AG04450 (cell line): ENCODE results near the gene VAMP8. TPM values are rescaled to one million over a fixed set of nuclear protein-coding genes. Genes with fewer than 3 reads are reported as not detected.

ENCODE experiments used
- CTCF ChIA-PET: fragments of 300-600, 350-600 bp; formaldehyde crosslinking; extraction: SDS; loops from one replicate; lab custom pipeline; 2022; ENCODE audit warnings: antibody characterized with exemption, inconsistent platforms; lab: Charles Lee
- POLR2A ChIA-PET: fragments of 350-600 bp; formaldehyde crosslinking; extraction: SDS; loops from one replicate; lab custom pipeline; 2021; ENCODE audit warnings: antibody characterized with exemption, inconsistent platforms; lab: Yijun Ruan, JAX
- DNase-seq: peaks from one replicate; pipeline ENCODE4 v3.0.0-alpha.2; 2011; ENCODE audit warnings: low read depth, low spot score
- H3K27ac ChIP-seq: one replicate; pipeline ENCODE4 v1.5.1; 2012; ENCODE audit warnings: low read depth, low read length, control low read depth
- H3K27me3 ChIP-seq: one replicate; pipeline ENCODE4 v1.6.0; 2012; ENCODE audit warnings: low read length; ENCODE audit not compliant: control insufficient read depth, insufficient read depth
- H3K4me3 ChIP-seq: 2 replicates; pipeline ENCODE4 v1.5.1; 2011; ENCODE audit warnings: mild to moderate bottlenecking, low read depth, low read length, control low read depth
- H3K9me3 ChIP-seq: 2 replicates; pipeline ENCODE4 v1.5.1; 2012; ENCODE audit warnings: low read length; ENCODE audit not compliant: control insufficient read depth, insufficient read depth
- polyA plus RNA-seq: library from polyadenylated mRNA; depleted of rRNA; stranded (reverse); fragments of >200 nt; gene quantifications from 2 replicates; pipeline ENCODE4 v1.2.3, GENCODE V29; 2011
- TF ChIP-seq, protein P1 (sequence below): IDR thresholded peaks from 2 replicates; pipeline ENCODE4 v1.5.1; 2011; ENCODE audit warnings: low read depth, low read length, control low read depth, inconsistent platforms

Gene VAMP8
- polyA plus RNA-seq, 1 experiment: 3.6 TPM

DNA sequence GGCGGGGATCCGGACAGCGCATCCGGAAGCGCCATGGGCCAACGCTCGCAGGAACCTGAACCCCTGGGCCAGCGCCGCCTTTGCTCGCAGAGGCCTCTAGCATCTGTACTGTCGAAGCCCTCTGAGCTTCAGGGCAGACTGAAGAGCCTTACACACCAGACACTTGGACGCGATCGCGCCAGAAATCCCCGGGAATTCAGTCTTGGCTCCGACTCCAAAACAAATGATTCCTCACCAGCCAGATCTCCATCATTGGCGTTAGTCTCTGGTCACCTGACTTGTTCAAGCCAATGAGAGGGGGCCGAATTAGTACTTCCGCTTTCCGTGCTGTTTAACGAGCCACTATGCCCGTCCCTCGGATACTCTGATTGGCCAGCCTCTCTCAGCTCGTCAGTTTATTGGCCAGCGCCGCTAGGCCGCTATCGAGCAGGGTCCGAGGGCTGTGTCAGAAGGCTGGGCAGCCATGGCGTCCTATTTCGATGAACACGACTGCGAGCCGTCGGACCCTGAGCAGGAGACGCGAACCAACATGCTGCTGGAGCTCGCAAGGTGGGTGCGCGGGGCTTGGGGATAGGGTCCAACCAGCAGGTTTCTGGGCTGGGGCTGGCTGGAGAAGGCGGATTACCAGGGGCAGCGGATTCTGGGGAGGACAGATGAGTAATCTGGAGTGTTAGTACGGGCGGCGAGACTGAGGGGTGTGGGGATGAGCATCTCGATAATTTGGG lies 18.1 kb downstream of the VAMP8 start, which contains the start of gene RNF181:
Gene RNF181, plus strand, starts transcription at position 445 of the 725 bp plus-strand sequence. Its CDS starts 19 bp downstream, at position 464.
- CTCF ChIA-PET: interaction anchor here (1.6 to 1.9 kb wide), 2 partner anchors 42 to 45 kb away, joined by 3 to 4 read pairs; no protein-coding TSS in a partner anchor
- DNase-seq: peak; percentile 97
- H3K9me3 ChIP-seq: no peaks in the 10 kb centered on the region; the same call in 1 of the 2 replicates

DNA sequence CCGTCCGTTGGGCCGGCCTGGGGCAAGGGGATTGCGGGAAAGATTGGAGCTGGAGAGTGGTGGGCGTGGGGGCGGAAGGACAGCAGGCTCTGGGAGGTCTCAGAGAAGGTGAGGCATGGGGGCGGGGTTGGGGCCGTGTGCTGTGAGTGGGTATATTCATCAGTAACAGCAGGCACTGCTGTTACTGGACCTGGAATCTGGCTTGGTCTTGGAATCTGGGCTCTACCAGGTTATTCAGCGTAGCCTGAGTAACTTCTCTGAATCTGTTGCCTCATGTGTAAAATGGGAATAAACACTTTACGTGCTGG lies 18.6 kb downstream of the VAMP8 start:
- H3K27ac ChIP-seq: peak overlapping the region; percentile 80
- peak overlapping the region; percentile 99 for H3K4me3 ChIP-seq
- no peaks in the 10 kb centered on the region for H3K27me3 ChIP-seq
- TF ChIP-seq, protein P1, sequence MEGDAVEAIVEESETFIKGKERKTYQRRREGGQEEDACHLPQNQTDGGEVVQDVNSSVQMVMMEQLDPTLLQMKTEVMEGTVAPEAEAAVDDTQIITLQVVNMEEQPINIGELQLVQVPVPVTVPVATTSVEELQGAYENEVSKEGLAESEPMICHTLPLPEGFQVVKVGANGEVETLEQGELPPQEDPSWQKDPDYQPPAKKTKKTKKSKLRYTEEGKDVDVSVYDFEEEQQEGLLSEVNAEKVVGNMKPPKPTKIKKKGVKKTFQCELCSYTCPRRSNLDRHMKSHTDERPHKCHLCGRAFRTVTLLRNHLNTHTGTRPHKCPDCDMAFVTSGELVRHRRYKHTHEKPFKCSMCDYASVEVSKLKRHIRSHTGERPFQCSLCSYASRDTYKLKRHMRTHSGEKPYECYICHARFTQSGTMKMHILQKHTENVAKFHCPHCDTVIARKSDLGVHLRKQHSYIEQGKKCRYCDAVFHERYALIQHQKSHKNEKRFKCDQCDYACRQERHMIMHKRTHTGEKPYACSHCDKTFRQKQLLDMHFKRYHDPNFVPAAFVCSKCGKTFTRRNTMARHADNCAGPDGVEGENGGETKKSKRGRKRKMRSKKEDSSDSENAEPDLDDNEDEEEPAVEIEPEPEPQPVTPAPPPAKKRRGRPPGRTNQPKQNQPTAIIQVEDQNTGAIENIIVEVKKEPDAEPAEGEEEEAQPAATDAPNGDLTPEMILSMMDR: no peak
- ChIA-PET POLR2A (interaction anchor here (0.5 to 2.3 kb wide), 7 partner anchors 9 to 241 kb away, joined by 3 to 20 read pairs (median 8); partner anchors contain the start of genes C2orf68, ELMOD3, MAT2A and RETSAT), CTCF (interaction anchor here (1.6 to 1.9 kb wide), 2 partner anchors 41 to 46 kb away, joined by 3 to 4 read pairs; no protein-coding TSS in a partner anchor)
- no peak for DNase-seq
- H3K9me3 ChIP-seq: no peaks in the 10 kb centered on the region; the same call in 1 of the 2 replicates

More for the DNA sequence above, 18.1 kb downstream of the VAMP8 start, which contains the start of gene RNF181:
- Histone ChIP-seq H3K27me3 (no peaks in the 10 kb centered on the region), H3K27ac (peak within 1 kb of the TSS; percentile 92), H3K4me3 (peak within 1 kb of the TSS; percentile 99)
- POLR2A ChIA-PET: interaction anchor here (0.5 to 2.3 kb wide), 12 partner anchors 9 to 255 kb away, joined by 3 to 20 read pairs (median 4); partner anchors contain the start of genes C2orf68, ELMOD3, MAT2A and RETSAT
- TF ChIP-seq, protein P1: no peak

DNA sequence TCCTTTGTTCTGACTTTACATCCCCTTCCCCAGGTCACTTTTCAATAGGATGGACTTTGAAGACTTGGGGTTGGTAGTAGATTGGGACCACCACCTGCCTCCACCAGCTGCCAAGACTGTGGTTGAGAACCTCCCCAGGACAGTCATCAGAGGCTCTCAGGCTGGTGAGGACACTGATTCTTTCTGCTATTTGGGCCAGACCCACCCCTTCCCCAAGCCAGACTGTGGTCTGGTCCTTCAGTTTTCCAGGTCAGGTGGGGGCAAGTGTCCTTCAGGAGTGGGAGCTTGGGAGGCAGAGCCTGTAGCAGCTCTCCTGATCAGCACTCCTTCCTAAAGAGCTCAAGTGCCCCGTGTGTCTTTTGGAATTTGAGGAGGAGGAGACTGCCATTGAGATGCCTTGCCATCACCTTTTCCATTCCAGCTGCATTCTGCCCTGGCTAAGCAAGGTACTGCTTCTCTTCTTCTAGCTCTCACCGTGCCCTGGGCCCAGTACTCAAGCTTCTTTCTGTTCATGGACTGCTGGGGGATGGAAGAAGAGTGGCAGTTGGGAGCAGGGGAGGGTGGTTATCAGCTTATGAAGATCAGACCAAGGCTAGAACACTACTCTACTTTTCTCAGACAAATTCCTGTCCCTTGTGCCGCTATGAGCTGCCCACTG lies 19.2 kb downstream of the VAMP8 start:
- ChIA-PET POLR2A (interaction anchor here (2.1 to 2.3 kb wide), 2 partner anchors 9 to 58 kb away, joined by 17 to 20 read pairs; partner anchors contain the start of gene MAT2A), CTCF (interaction anchor here (1.6 to 1.9 kb wide), 2 partner anchors 40 to 46 kb away, joined by 3 to 4 read pairs; no protein-coding TSS in a partner anchor)
- H3K27me3 ChIP-seq: no peaks in the 10 kb centered on the region
- H3K4me3 ChIP-seq: peak overlapping the region; percentile 99
- H3K27ac ChIP-seq: no peak overlapping the region
- no peaks in the 10 kb centered on the region; the same call in 1 of the 2 replicates for H3K9me3 ChIP-seq
- no peak for DNase-seq
- TF ChIP-seq, protein P1: no peak

DNA sequence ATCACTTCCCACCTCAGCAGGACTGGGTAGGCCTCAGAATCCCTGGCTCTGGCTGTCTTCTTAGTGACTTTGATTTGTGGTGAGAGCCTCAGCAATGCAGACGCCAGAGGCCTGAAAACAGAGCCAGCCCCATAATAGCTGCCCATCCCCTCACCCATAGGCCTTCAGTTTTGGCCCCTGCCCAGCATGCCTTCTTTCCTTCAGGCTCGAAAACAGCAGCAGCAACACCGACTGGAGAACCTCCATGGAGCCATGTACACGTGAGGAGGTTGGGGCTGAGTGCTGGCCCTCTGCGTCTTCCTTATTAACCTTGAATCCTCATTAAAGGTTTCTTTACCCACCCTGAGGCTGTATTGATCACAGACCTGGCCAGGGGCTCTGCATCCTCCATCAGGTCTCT lies 19.9 kb downstream of the VAMP8 start:
- DNase-seq: no peak
- no peaks in the 10 kb centered on the region; the same call in 1 of the 2 replicates for H3K9me3 ChIP-seq
- H3K27ac ChIP-seq: no peak overlapping the region
- no peaks in the 10 kb centered on the region for H3K27me3 ChIP-seq
- CTCF ChIA-PET: no interaction called here
- POLR2A ChIA-PET: interaction anchor here (0.6 kb wide), 1 partner anchor 48 kb away, joined by 4 read pairs; no protein-coding TSS in a partner anchor
- TF ChIP-seq, protein P1: no peak
- H3K4me3 ChIP-seq: no peak overlapping the region
